ENCODE measurements around the gene TBC1D9. TPM values are rescaled to one million over a fixed set of nuclear protein-coding genes. Genes with fewer than 3 reads are reported as not detected.

TBC1D9 gene
- polyA plus RNA-seq, 1 of the 3 experiments (the other 2 are of a cell fraction) = 13.5 TPM

DNA sequence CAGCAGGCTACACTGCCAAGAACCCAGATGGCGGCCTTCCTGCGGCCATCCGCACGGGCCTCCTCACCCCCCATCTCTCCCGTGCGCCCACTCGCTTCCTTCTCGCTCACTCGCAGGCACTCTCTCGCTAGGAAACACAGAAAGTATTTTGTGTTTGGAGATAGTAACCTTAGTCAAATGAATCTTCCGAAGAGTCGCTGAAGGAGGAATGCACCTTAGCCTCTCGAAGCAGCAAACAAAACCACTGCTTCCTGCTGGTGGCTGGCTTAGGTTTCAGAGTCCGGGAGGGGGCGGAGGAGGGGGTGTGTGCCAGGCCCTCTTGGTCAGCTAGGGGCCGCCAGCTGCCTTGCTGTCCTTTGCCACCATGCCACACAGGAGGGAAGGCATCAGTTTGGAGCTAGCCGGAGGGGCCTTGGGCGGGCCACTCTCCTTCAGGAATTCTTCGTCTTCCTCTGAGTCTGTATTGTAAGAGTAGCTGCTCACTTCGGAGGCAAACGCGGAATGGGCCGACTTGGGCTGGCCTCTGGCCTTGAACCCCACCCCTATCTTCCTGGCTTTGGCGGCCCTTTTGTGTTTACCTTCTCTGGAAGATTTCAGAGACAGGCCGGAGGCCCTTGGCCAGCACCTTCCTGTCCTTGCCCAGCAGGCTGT is 114.3 kb downstream of the TBC1D9 start:
- ChIA-PET CTCF (interaction anchor here (1.2 to 1.6 kb wide), 5 partner anchors 11 to 209 kb away, joined by 3 to 7 read pairs (median 5); no protein-coding TSS in a partner anchor), POLR2A (interaction anchor here (1.3 kb wide), 1 partner anchor 115 kb away, joined by 3 read pairs; no protein-coding TSS in a partner anchor)
- H3K4me2 ChIP-seq = no peak overlapping the region
- peaks cover 0 to 12% of the 10 kb centered on the region in 2 experiments; a peak in 1 of 4 replicates for H3K4me1 ChIP-seq (ENCODE audit: control insufficient read depth in 1 of 2, insufficient read depth in 2 of 2, low read depth in 1 of 2, low read length in 1 of 2)
- H3K79me2 ChIP-seq (ENCODE audit: insufficient read depth) = no peaks in the 10 kb centered on the region
- peaks cover 4 to 30% of the 10 kb centered on the region in 2 experiments for H3K36me3 ChIP-seq (replicated peaks in 1 of 2; ENCODE audit: control insufficient read depth in 1 of 2, insufficient read depth in 2 of 2, low read length in 1 of 2)
- H3K9me3 ChIP-seq = no peaks in the 10 kb centered on the region
- no peak overlapping the region for H2AFZ ChIP-seq (ENCODE audit: low read depth)
- no peaks in the 10 kb centered on the region for H4K20me1 ChIP-seq (ENCODE audit: insufficient read depth)
- WGBS (ENCODE audit: low lambda C conversion rate) = 93% methylated on average over 18 of the region's 25 CpGs
- H3K4me3 ChIP-seq (ENCODE audit: low read depth in 2 of 2, low read length in 1 of 2) = no peak overlapping the region
- TF ChIP-seq RAD21 (IDR thresholded peaks at IDR 0.05; ENCODE audit: low read length) (peak; percentile 34), GABPA (IDR thresholded peaks at IDR 0.05; ENCODE audit: low read depth) (no peak)
- H3F3A ChIP-seq (replicated peaks; ENCODE audit: insufficient read depth) = peaks cover 3% of the 10 kb centered on the region
- DNase-seq = peak; percentile 67
- H3K27ac ChIP-seq (ENCODE audit: low read depth in 2 of 2, low read length in 1 of 2) = no peak overlapping the region
- no peaks in the 10 kb centered on the region for H3K9me2 ChIP-seq
- H3K27me3 ChIP-seq (ENCODE audit: insufficient read depth) = no peaks in the 10 kb centered on the region
- no peak overlapping the region for H3K9ac ChIP-seq

GRCh38 chr4:140641105-140641555 is 115.1 kb downstream of the TBC1D9 start:
- no peak overlapping the region for H2AFZ ChIP-seq (ENCODE audit: low read depth)
- TF ChIP-seq POLR2AphosphoS5 (IDR thresholded peaks at IDR 0.05; ENCODE audit: low read depth, low read length) = no peak
- TF ChIP-seq, protein P1, sequence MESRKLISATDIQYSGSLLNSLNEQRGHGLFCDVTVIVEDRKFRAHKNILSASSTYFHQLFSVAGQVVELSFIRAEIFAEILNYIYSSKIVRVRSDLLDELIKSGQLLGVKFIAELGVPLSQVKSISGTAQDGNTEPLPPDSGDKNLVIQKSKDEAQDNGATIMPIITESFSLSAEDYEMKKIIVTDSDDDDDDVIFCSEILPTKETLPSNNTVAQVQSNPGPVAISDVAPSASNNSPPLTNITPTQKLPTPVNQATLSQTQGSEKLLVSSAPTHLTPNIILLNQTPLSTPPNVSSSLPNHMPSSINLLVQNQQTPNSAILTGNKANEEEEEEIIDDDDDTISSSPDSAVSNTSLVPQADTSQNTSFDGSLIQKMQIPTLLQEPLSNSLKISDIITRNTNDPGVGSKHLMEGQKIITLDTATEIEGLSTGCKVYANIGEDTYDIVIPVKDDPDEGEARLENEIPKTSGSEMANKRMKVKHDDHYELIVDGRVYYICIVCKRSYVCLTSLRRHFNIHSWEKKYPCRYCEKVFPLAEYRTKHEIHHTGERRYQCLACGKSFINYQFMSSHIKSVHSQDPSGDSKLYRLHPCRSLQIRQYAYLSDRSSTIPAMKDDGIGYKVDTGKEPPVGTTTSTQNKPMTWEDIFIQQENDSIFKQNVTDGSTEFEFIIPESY (IDR thresholded peaks at IDR 0.05; ENCODE audit: borderline replicate concordance, low read depth) = no peak
- no peak for TF ChIP-seq FOXM1 (IDR thresholded peaks at IDR 0.05; ENCODE audit: low read depth)
- TF ChIP-seq, protein P2, sequence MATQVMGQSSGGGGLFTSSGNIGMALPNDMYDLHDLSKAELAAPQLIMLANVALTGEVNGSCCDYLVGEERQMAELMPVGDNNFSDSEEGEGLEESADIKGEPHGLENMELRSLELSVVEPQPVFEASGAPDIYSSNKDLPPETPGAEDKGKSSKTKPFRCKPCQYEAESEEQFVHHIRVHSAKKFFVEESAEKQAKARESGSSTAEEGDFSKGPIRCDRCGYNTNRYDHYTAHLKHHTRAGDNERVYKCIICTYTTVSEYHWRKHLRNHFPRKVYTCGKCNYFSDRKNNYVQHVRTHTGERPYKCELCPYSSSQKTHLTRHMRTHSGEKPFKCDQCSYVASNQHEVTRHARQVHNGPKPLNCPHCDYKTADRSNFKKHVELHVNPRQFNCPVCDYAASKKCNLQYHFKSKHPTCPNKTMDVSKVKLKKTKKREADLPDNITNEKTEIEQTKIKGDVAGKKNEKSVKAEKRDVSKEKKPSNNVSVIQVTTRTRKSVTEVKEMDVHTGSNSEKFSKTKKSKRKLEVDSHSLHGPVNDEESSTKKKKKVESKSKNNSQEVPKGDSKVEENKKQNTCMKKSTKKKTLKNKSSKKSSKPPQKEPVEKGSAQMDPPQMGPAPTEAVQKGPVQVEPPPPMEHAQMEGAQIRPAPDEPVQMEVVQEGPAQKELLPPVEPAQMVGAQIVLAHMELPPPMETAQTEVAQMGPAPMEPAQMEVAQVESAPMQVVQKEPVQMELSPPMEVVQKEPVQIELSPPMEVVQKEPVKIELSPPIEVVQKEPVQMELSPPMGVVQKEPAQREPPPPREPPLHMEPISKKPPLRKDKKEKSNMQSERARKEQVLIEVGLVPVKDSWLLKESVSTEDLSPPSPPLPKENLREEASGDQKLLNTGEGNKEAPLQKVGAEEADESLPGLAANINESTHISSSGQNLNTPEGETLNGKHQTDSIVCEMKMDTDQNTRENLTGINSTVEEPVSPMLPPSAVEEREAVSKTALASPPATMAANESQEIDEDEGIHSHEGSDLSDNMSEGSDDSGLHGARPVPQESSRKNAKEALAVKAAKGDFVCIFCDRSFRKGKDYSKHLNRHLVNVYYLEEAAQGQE (IDR thresholded peaks at IDR 0.05; ENCODE audit: low read depth, low read length) = no peak
- no peak for TF ChIP-seq RCOR1 (IDR thresholded peaks at IDR 0.05; ENCODE audit: low read length)
- no peak for TF ChIP-seq GABPA (IDR thresholded peaks at IDR 0.05; ENCODE audit: low read depth)
- no peak for TF ChIP-seq MXI1 (IDR thresholded peaks at IDR 0.05; ENCODE audit: low read depth, low read length)
- no peak for TF ChIP-seq CHD2 (IDR thresholded peaks at IDR 0.05; ENCODE audit: low read length, partially characterized antibody)
- no peak for TF ChIP-seq FOXJ3 (CRISPR knock-in tag; IDR thresholded peaks at IDR 0.05)
- TF ChIP-seq TAF1 (IDR thresholded peaks at IDR 0.05; ENCODE audit: borderline replicate concordance, low read depth, low read length) = no peak
- no peak for TF ChIP-seq EZH2phosphoT487 (IDR thresholded peaks at IDR 0.05; ENCODE audit: borderline replicate concordance, low read depth)
- H3K4me3 ChIP-seq (ENCODE audit: low read depth in 2 of 2, low read length in 1 of 2) = no peak overlapping the region
- CTCF ChIA-PET = no interaction called here
- no peaks in the 10 kb centered on the region for H3K9me3 ChIP-seq
- H3K36me3 ChIP-seq (replicated peaks in 1 of 2; ENCODE audit: control insufficient read depth in 1 of 2, insufficient read depth in 2 of 2, low read length in 1 of 2) = peaks cover 4 to 25% of the 10 kb centered on the region in 2 experiments
- H3K9me2 ChIP-seq = no peaks in the 10 kb centered on the region
- WGBS (ENCODE audit: low lambda C conversion rate) = 92% methylated on average over 6 of the region's 6 CpGs
- no peak overlapping the region for H3K4me2 ChIP-seq
- POLR2A ChIA-PET = no interaction called here
- no peak overlapping the region for H3K27ac ChIP-seq (ENCODE audit: low read depth in 2 of 2, low read length in 1 of 2)
- no peaks in the 10 kb centered on the region for H3K27me3 ChIP-seq (ENCODE audit: insufficient read depth)
- peaks cover 3% of the 10 kb centered on the region for H3F3A ChIP-seq (replicated peaks; ENCODE audit: insufficient read depth)
- H4K20me1 ChIP-seq (ENCODE audit: insufficient read depth) = no peaks in the 10 kb centered on the region
- H3K4me1 ChIP-seq (ENCODE audit: control insufficient read depth in 1 of 2, insufficient read depth in 2 of 2, low read depth in 1 of 2, low read length in 1 of 2) = peaks cover 0 to 12% of the 10 kb centered on the region in 2 experiments; a peak in 1 of 4 replicates
- H3K9ac ChIP-seq = no peak overlapping the region
- DNase-seq = no peak
- H3K79me2 ChIP-seq (ENCODE audit: insufficient read depth) = no peaks in the 10 kb centered on the region

Data from SK-N-SH (cell line).